GM18499 (cell line): ENCODE data around the gene IFFO2.

Experiments used
- ATAC-seq: cut with Tn5 transposase; IDR thresholded peaks from one replicate; pipeline ENCODE4 v1.9.1; 2021; ENCODE audit warnings: moderate number of reproducible peaks; ENCODE audit not compliant: insufficient read depth, unreplicated experiment

IFFO2 gene

DNA sequence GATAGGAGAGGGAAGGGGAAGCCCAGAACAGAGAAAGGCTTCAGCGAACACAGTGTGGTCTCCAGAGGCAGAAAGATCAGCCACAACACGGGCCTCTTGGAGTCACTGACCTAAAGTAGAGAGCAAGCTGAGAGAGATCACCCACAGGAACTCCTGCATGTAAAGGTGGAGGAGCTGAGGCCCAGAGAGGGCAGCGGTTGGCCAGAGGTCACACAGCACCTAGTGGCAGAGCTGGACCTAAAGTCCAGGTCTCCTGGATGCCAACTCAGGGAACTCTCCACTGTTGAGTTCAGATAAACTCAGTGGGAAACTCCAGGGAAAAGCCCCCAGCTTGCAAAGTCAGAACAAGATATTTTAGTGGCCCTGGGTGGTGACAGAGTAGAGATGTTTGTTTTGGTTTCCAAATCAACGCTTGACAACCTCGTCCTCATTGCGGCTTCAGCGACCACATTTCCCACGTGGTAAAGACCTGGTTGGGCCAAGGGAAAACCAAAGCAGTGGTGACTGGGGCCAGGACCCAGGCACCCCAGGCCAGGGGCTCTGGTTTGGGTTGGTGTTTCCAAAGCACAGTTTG, 4.6 kb downstream of the IFFO2 start:
- ATAC-seq = no peak

DNA sequence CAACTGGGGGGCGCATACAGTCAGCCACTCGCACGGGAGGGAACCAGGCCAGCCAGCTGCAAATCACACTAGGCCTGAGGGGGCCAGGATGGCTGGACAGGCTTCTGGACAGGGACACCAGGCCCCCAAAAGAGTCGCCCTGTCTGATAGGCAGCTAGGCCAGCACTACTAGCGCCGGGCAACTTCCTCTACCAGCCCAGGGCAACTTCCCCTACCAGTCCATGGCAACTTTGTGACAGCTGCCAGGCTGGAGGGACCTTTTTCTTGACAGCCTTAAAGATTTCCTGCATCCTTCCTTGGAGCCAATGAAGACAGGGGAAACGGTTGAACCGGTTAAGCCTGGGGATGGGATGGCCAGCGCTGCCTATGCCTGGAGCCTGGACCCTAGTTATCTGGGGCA, 5.1 kb downstream of the IFFO2 start:
- no peak for ATAC-seq

DNA sequence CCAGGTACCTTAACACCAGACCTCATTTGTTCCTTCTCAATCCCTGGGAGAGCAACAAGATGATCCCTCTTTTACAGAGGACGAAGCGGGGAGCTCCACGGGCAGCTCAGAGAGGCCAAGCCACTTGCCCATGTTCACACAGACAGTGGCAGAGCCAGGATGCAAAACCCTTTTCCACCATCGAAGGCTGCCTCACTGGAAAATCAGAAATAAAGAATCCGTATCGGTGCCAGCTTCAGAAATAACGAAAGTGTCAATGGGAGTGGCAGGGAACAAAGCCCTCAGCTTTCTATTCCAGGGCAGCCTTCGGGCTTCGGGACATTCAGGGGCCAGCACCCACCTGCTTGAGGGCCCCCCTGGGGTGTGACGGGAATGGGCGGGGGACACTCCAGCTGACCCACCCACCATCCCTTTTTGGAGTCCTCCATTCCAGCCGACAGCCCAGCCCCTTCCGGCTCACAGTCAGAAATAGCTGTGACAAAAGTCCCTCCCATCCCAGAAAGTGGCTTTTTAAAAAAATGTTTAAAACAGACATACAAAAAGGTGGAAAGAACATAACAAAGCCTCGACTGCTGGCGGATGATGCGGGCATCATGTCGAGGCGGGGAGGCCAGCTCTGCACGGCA, 6.0 kb downstream of the IFFO2 start:
- no peak for ATAC-seq

DNA sequence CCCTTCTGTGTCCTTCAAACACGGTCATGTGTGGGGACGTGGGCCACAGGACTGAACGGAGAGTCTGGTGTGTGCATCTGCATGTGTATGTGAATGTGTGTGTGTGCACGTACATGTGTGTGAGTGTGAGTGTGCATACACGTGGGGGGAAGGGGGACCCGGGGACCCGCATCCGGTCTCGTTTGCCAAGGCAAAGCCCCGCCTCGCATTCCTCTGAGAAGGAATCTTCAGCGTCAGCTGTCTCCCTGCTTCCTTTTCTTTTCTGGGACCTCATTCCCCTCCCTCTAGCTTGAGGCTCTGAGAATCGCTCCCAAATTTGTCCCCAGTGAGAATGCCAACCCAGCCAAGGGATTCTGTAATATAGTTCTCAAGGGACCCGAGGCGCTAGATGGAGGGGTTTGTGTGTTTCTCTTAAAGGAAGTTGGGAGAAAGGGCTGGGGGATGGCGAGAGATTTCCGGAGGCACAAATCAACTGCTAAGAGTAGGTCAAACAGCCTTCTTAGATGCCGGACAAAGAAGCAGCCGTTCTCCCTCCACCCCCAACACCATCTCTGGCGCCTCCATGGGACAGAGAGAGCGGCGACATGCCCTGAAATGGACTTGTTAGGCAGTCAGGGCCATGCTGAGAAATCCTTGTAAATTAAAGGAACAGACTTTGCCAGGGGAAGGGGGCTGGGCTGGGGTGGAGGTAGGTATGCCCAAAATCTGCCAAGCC, 6.6 kb downstream of the IFFO2 start:
- no peak for ATAC-seq

GRCh38 chr1:18948913-18949685, 7.4 kb downstream of the IFFO2 start:
- no peak for ATAC-seq

- ATAC-seq = no peak
Measured at GRCh38 chr1:18948048-18948912, 8.2 kb downstream of the IFFO2 start.

DNA sequence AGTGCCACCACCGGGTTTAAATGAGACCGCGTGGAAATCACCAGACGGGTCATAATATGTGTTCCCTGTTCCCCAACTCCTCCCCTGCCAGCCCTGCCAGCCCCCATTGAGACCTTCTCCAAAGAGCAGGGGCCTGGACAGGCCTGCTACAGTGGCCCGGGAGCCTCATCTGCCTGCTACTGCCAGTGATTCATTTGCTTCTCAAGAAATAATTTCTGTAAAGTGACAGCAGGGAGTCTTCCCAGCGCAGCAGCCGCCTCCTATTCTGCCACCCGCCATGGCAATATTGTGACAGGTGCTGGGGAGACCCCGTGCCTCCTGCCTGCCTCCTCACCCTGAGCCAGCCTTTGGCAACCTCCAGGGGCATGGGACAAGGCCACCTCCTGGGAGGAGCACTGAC, 8.9 kb downstream of the IFFO2 start:
- ATAC-seq = no peak

- ATAC-seq = no peak
Measured at GRCh38 chr1:18946550-18947381, 9.7 kb downstream of the IFFO2 start.

DNA sequence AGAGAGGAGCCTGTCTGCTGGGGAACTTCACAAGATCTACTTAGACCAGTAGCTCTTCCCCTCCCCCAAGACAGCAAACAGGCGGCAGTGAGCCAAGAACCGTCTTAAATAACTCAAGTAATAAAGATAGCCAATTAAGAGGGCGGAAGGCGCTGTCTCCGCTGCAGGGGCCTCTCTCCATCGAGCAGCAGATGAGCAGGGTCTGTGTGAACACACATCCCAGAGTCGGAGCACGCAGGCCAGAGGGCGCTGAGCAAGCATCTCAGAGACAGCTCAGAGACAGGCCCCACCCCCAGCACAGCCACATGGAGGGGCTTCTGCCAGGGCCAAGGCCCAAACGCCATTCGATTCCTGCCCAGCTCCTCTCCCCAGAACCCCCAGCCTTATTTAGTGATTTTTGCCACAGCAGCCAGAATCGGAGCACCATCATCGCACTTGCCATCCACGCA, 11.1 kb downstream of the IFFO2 start:
- ATAC-seq = no peak

DNA sequence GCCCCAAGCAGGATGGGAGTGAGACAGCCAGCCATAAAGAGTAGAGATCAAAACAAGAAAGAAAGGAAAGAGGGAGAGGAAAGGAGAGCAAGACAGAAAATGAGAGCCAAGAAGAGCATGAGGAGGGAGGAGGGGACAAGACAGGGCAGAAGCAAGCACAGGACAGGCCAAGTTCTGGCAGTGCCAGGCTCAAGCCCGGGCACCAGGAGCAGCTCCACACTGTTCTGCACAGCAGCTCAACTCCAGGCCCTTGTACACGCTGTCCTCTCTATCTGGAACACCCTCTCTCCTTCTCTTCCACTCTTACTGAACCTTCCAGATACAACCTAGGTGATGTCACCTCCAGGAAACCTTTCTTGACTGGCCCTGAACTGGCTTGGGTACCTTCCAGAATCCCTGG, 11.7 kb downstream of the IFFO2 start:
- no peak for ATAC-seq

DNA sequence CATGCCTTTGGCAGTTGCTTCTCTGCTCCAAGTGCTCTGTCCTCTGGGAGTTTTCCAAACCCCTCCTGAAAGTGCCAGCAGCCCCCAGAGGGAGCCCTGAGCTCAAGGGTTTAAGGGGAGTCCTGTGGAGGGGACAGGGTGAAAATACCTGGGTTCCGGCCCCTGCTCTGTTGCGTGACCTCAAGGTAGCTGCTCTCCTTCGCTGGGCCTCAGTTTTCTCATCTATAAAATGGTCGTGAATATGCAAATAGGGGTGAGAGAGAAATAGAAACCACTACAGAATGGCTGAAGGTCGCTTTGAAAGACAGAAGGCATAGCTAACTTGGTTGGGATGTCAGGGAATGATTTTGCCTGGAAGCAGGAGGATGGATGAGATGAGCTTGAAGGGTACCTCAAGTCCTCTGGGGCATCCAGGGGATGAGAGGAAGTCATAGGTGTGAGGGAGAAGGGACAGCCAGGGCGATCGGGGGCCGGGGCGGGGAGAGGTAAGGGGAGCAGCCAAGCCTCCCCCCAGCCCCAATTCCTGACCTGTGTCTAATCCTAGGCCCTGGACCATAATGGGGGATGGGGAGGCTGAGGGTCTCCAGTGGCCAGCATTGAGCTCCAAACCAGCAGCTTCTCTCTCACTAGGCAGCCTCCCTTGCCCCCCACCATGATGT, 12.4 kb downstream of the IFFO2 start:
- ATAC-seq = no peak

GRCh38 chr1:18943162-18943561, 13.3 kb downstream of the IFFO2 start:
- ATAC-seq = no peak

DNA sequence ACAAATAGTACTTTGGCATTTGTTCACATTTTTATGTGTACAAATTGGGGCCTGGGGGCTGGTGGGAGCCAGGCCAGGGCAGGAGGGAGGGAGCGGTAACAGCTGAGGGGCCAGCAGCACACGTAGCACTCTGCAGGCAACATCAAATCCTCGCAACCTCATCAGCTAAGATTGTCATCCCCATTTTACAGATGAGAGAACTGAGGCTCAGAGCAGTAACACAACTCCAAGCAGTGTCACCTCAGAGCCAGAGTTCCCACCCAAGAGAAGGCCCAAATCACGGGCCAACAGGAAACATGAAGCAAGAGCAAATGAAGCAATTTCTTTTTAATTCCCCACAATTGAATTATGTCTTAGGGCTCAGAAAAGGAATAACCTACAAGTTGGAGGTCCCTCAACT, 14.1 kb downstream of the IFFO2 start:
- no peak for ATAC-seq

- no peak for ATAC-seq
Measured at GRCh38 chr1:18941221-18942141, 15.0 kb downstream of the IFFO2 start.

DNA sequence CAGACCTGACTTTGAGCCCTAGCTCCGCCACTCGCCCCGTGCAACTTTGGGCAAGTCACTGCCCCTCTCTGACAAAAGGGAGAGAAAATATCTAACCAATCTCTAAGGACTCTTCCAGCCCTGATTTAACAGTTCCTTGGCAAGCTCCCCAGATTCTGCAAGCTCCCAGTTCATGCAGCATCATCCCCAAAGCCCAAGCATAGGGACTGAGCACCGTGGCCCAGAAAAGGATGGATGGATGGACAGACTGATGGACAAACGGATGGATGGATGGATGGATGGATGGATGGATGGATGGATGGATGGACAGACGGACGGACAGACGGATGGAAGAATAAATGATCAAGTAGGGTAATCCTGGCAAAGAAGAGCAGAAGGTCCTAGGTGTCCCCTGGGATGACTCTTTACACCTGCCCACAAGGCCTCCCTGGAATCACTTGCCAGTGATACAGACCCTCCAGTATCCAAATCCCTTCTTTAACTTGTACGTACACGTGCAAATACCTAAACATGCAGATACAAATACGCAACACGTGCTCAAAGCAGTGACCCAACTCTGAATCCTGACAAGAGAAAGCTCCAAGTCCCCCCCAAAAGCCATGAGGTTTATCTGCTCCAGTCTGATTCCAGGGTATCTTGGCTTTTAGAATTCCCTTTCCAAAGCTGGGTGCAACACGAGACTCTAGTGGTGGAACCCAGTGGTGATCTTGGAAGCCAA, 16.0 kb downstream of the IFFO2 start:
- no peak for ATAC-seq

DNA sequence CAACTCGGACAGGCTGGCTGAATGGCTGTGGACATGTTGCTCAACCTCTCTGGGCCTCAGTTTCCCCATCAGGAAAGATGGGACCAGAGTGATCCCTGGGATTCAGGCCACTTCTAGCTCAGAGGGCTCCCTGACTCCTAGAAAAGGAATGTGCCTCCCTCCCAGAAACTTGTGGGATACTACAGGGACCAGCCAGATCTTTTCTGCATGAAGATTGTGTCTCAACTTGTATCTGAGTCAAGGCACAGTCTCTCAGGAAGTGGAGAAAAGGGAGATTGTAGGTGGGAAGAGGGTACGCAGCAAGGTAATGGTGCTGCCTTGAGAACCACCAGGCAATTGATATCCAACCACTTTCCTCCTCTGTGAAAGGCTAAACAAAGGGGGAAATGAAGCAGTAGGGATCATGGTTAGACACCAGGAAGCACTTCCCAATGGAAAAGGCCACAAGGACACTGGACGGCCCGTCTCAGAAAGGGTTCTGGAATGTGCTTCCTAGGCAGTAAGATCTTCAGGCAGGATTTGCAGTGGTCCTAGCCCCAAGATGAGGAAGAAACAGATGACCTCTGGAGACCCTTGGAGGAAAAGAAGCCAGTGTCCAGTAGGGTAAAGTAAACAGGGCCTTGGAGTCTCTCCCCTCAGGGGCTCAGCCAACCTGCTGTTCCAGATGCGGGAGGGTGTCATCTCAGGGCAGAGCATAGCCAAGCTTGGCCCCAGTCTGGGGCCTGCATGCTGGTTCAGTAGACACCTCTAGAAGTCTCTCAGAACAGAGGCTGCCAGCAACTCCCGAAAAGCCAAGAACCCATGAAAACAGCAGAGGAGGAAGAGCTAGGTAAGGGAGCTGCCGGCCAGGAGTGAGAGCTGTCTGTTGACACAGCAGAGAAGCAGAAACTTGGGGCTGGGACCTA, 16.8 kb downstream of the IFFO2 start:
- no peak for ATAC-seq
